Activated CD4-positive, alpha-beta T cell treated with anti-CD3 and anti-CD28 coated beads, Interleukin-2, Interleukin-4, amounts not matched to agents 100 ng/mL and 50 ng/mL, durations not matched to agents 16 hours and 8 hours (primary cell): ENCODE data around the gene NSD1.
A peak's percentile ranks its signal among the peaks of the same experiment; 100 is the strongest.

Source experiments
- DNase-seq: peaks from one replicate; pipeline ENCODE4 v3.0.0-alpha.2; 2020; ENCODE audit warnings: low spot score

The NSD1 gene

GRCh38 chr5:177097016-177097985 is 36.3 kb upstream of the NSD1 start:
- no peak for DNase-seq

DNA sequence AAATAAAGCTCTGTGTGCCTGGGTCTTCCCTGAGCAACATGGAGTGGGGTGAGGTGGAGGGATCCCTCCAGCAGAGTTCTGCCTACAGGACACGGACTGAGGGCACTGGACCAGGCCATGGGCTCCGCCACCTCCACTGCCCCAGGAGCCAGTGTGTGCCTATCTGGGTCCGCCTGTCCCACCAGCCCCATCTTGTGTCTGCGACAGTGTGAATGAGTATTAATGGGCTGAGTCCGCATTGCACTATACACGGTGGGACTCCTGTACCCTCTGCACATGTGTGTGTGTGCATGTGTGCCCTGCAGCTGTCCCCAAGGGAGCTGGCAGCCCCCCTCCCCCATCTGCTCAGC is 35.5 kb upstream of the NSD1 start:
- DNase-seq: no peak

GRCh38 chr5:177098470-177099141 is 35.0 kb upstream of the NSD1 start:
- DNase-seq: no peak

DNA sequence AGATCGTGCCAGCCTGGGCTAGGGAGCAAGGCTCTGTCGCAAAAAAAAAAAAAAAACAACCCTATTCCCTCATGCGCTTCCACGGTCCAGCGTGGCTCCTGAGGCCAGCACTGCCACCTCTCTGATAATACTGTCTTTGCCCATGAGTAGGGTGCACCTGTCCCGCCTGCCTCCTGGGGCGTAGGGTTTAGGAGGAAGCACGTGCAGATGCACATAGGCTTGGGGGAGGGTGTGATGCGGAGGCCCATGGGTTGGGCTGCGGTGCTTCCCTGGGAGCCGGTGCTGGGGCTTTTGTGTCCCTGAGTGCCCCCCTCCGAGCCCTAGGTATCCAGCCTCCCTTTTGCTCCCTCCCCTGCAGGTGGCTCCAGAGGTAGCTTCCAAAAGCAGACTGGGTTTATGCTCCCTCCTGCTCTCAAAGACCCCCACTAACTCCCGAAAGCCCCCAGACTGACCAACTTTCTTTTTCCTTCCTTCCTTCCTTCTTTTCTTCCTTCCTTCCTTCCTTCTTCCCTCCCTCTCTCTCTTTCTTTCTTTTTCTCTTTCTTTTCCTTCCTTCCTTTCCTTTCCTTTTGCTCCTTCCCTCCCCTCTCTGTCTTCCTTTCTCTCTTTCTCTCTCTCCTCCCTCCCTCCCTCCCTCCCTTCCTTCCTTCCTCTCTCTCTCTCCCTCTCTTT is 34.0 kb upstream of the NSD1 start:
- no peak for DNase-seq

DNA sequence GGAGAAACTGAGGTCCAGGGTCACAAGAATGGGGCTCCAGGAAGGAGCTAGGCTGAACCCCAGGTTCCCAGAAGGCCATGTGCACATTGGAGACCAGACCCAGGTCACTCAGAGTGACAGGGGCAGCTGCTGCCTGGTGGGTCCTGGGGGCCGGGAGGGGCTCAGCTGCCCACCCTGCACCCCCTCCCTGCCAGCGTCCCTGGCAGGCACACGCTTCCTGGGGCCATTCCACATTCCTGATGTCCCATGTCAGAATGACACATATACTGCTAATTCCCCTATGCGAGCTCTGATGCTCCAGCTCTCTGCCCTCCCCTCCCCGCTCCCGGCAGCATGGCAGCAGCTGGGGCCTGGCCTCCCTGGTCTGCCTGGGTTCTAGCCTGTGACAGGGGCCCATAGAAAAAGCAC is 32.9 kb upstream of the NSD1 start:
- no peak for DNase-seq

DNA sequence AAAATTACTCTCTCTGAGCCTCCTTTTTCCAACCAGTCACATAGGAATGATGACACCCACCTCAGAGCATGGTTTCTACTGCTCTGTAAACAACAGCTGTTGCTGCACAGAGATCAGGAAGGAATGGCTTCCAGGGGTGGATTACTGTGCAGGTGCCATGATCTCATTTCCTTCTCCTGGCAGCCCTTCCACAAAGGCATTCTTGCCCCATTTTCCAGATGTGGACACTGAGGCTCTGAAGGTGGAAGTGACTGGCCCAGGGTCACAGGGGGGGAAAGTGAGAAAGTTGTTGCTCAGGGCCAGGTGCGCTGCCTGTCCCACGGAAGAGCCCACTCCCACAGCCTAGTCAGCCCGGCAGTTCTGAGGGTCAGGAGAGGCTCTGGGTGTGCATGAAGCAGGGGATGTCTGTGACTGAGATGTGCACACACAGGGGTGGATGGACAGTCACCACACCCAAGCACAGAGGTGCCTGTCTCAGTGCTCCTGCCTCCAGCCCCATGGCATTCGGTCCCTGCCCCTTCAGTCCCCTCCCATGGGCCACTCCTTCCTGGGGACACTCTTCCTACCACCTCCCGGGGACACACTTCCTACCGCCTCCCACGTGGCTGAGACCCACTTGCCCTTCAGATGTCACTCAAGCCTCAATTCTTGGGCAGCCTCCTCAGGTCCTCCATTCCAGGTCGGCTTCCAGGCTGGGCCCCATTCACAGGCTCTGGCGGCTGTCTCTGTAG is 29.9 kb upstream of the NSD1 start:
- DNase-seq: no peak

DNA sequence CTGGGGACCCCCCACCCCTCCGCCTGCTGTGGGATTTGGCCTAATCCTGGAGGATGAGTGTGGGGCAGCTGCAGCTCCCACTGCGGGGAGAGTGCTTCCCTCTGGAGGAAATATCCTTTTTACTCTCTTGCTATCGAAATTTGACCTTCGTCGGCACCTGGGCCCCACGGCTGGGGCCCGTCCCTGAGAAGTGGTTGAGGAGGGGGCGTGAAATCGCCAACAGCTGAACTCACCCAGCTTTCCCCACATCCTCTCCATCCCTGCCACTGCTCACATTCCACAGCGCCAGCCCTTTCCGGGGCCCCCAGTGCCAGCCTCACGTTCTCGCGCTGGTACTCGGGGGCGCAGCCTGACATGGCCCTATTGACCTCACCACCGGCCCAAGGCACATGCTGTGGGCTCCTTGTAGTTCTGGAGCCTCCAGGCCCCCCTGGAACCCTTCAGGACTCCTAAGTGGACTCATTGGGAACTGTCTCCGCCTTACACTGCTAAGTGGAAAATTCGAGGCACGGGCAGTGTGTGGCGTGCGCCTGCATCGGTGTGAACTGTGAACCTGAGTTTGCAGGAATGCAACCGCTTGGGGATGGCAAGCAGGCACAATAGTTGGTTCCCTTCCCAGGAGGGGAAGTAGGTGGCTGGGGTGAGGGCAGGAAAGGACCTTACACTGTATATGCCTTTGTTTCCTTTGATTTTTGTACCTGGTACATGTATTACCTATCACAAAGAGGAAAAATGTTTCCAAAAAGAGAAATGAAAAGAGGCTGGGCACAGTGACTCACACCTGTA is 27.7 kb upstream of the NSD1 start:
- DNase-seq: no peak

GRCh38 chr5:177107159-177107558 is 26.4 kb upstream of the NSD1 start:
- DNase-seq: no peak

- no peak for DNase-seq
These were observed 23.8 kb upstream of the NSD1 start for GRCh38 chr5:177109810-177110209.

DNA sequence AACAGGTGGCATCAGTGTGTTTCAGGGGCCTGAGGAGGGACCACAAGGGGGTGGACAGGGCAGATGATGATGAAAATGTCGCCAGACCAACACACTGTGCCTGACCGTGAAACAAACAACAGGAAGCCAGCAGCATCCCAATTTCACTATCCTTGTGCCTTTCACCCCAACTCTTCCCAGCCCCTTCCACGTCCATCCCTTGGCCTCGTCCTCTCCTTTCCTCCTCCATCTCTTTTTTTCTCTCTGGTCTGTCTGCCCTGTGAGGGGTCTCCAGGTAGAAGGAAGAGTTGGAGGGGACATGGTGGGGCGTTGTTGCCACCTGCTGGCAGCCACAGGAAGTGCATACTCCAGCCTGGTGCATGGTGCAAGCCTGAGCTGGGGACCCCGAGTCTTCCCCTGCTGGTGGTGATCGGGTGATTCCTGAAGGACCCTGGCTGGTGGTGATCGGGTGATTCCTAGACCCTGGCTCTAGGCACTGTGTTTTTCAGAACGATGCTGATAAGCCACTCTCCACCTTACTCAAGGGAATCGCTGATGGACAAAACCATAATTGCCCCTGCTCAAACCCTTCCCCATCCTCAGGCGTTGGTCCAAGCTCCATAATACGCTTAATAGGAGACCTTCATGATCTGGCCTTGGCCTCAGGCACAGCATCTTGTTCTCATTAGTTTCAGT is 21.7 kb upstream of the NSD1 start:
- peak; percentile 69 for DNase-seq

DNA sequence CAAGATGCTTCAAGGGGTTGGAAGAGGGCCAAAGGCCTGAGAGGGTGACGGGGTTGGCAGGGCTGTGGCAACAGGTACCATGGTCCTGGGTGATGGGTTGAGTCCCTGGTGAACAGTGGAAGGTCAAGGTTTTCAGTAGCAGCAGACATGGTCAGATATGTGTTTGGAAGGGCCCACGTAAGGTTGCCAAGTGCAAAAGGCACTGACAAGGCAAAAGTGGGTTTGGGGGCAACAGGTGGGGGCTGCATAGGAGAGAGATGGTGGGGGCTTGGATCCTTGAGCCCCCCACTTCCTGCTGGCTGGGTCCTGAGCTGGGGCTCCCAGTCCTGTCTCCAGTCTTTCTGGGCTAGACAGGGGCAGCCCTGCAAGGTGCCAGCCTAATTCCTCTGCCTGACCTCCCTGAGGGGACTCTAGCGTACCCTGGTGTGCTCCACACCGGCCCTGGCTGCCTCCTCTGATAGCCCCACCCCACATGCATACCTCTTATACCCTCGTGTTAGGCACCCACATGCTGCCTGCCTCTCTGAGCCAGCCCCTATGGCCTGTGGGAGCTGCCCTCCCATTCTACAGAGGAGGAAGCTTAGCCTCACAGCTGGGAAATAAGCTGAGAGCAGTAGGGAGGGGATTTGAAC is 20.9 kb upstream of the NSD1 start:
- no peak for DNase-seq

GRCh38 chr5:177113566-177114424 is 19.8 kb upstream of the NSD1 start:
- peak; percentile 84 for DNase-seq

DNA sequence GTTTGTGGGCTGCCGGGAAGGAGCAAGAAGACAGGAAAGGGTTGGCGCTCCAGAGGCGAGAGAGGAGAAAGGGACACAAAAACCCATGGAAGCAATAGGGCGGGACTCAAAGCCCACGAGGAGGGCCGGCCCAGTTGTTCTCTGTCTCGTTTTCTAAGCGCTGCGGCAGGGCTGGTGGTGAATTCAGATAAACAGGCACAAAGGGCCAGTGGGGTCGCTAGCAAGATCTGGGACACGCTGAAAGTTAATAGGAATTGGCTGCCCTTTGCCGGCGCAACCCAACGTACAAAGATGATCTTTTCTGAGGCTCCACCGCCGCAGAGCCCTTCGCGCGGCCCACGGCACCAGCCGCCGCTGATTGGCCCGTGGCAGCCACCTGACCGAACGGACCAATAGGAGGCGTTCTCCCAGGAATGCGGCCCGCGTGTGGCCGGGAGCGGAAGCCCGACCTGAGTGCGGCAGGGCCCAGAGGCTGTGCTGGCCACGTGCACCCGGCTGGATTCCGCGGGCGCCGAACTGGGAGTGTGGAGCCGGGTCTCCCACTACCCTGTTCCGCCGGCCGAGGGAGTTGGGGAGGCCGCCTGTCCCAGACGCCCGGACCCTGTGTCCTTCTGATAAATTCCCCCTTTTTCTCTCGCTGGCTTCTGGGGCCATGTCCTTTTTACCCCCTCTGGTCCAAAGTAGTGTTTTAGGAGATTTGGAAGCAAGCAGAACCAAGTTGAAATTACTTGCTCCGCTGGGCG is 16.8 kb upstream of the NSD1 start:
- DNase-seq: peak; percentile 88

DNA sequence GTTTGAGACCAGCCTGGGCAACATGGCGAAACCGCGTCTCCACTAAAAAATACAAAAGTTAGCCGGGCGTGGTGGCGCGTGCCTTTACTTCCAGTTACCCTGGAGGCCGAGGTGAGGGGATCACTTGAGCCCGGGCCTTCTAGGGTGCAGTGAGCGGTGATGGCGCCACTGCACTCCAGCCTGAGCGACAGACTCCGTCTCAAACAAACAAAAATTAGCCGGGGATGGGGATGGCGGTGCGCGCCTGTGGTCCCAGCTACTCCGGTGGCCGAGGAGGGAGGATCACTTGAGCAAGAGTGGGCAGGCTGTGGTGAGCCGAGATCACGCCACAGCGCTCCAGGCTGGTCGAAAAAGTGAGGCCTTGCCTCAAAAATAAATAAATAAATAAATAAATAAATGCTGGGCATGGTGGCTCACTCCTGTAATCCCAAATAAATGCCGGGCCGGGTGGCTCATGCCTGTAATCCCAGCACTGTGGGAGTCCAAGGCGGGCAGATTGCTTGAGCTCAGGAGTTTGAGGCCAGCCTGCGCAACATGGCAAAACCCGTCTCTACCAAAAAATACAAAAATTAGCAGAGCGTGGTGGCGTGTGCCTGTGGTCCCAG is 16.0 kb upstream of the NSD1 start:
- DNase-seq: no peak

GRCh38 chr5:177122566-177122965 is 11.0 kb upstream of the NSD1 start:
- no peak for DNase-seq

- no peak for DNase-seq
These were observed 9.6 kb upstream of the NSD1 start for GRCh38 chr5:177123789-177124485.

- DNase-seq: no peak
These were observed 9.0 kb upstream of the NSD1 start for GRCh38 chr5:177124486-177124991.
